HEK293 (cell line): ENCODE measurements around the gene STK32A.

Experiments used
- CTCF ChIA-PET: fragments of 350-600 bp; formaldehyde crosslinking; extraction: SDS; loops from one replicate; lab custom pipeline; 2021; ENCODE audit warnings: antibody characterized with exemption; lab: Yijun Ruan, JAX
- POLR2A ChIA-PET: fragments of 300-600 bp; formaldehyde crosslinking; extraction: SDS; loops from one replicate; lab custom pipeline; 2020; ENCODE audit warnings: antibody characterized with exemption, inconsistent platforms; lab: Yijun Ruan, JAX
- H3K27ac ChIP-seq: fragments of 200-500 bp; sonication (Bioruptor generic); 2 replicates; pipeline ENCODE4 v1.5.1; 2014; ENCODE audit warnings: low read depth, low read length, control low read depth, inconsistent platforms; ENCODE audit errors: extremely low read depth
- H3K36me3 ChIP-seq, 2 experiments: fragments of 200-500 bp in 1 of 2; sonication (Bioruptor generic) in 1 of 2; 1 replicate in 1 of 2; 2 replicates in 1 of 2; pipeline ENCODE4 v1.5.1; 2014 to 2017; ENCODE audit warnings: inconsistent platforms in 2 of 2, low read length in 2 of 2; ENCODE audit not compliant: control insufficient read depth in 2 of 2, insufficient read depth in 1 of 2
- H3K4me1 ChIP-seq: fragments of 200-500 bp; sonication (Bioruptor generic); 2 replicates; pipeline ENCODE4 v1.5.1; 2014; ENCODE audit warnings: mild to moderate bottlenecking, low read length, inconsistent platforms; ENCODE audit not compliant: control insufficient read depth, insufficient read depth
- H3K4me3 ChIP-seq: 2 replicates; pipeline ENCODE4 v1.5.1; 2011; ENCODE audit warnings: low read depth, mild to moderate bottlenecking, control low read depth, low read length, moderate library complexity
- H3K9me3 ChIP-seq: fragments of 200-500 bp; sonication (Bioruptor generic); 2 replicates; pipeline ENCODE4 v1.5.1; 2014; ENCODE audit warnings: low read depth, low read length, inconsistent platforms; ENCODE audit not compliant: control insufficient read depth, insufficient read depth
- KLF9 ChIP-seq: fragments of 450-650 bp; formaldehyde crosslinking; IDR thresholded peaks from 2 replicates; pipeline ENCODE4 v1.5.1; 2016; ENCODE audit warnings: missing biosample characterization, missing genetic modification characterization, low read depth
- MYNN ChIP-seq: fragments of 450-650 bp; formaldehyde crosslinking; IDR thresholded peaks from 2 replicates; pipeline ENCODE4 v1.5.1; 2016; ENCODE audit warnings: missing biosample characterization, missing genetic modification characterization, borderline replicate concordance
- ZNF10 ChIP-seq: fragments of 450-650 bp; formaldehyde crosslinking; IDR thresholded peaks from 2 replicates; pipeline ENCODE4 v1.5.1; 2017; ENCODE audit warnings: missing biosample characterization, missing genetic modification characterization
- ZNF24 ChIP-seq: fragments of 450-650 bp; formaldehyde crosslinking; IDR thresholded peaks from 2 replicates; pipeline ENCODE4 v1.5.1; 2016; ENCODE audit warnings: missing biosample characterization, missing genetic modification characterization
- ZNF37A ChIP-seq: fragments of 450-650 bp; IDR thresholded peaks from 2 replicates; pipeline ENCODE4 v1.5.1; 2018; ENCODE audit warnings: missing biosample characterization, missing genetic modification characterization
- ZNF394 ChIP-seq: fragments of 450-650 bp; formaldehyde crosslinking; IDR thresholded peaks from 2 replicates; pipeline ENCODE4 v1.5.1; 2016; ENCODE audit warnings: missing biosample characterization, missing genetic modification characterization, mild to moderate bottlenecking, moderate library complexity, borderline replicate concordance
- ZNF423 ChIP-seq: fragments of 450-650 bp; formaldehyde crosslinking; IDR thresholded peaks from 2 replicates; pipeline ENCODE4 v1.5.1; 2016; ENCODE audit warnings: missing biosample characterization, missing genetic modification characterization
- ZNF473 ChIP-seq: fragments of 450-650 bp; formaldehyde crosslinking; IDR thresholded peaks from 2 replicates; pipeline ENCODE4 v1.5.1; 2017; ENCODE audit warnings: missing biosample characterization, missing genetic modification characterization
- ZNF521 ChIP-seq: fragments of 450-650 bp; formaldehyde crosslinking; IDR thresholded peaks from 2 replicates; pipeline ENCODE4 v1.5.1; 2017; ENCODE audit warnings: missing biosample characterization, mild to moderate bottlenecking, missing genetic modification characterization
- ZNF660 ChIP-seq: fragments of 450-650 bp; IDR thresholded peaks from 2 replicates; pipeline ENCODE4 v1.5.1; 2018; ENCODE audit warnings: missing biosample characterization, mild to moderate bottlenecking, missing genetic modification characterization
- ZSCAN30 ChIP-seq: fragments of 450-650 bp; IDR thresholded peaks from 2 replicates; pipeline ENCODE4 v1.5.1; 2018; ENCODE audit warnings: missing biosample characterization, mild to moderate bottlenecking, missing genetic modification characterization, moderate library complexity
- TF ChIP-seq, protein P1 (sequence below): fragments of 450-650 bp; formaldehyde crosslinking; IDR thresholded peaks from 2 replicates; pipeline ENCODE4 v1.5.1; 2016; ENCODE audit warnings: missing biosample characterization, missing genetic modification characterization
- TF ChIP-seq, protein P2 (sequence below): fragments of 450-650 bp; formaldehyde crosslinking; IDR thresholded peaks from 2 replicates; pipeline ENCODE4 v1.5.1; 2016; ENCODE audit warnings: missing biosample characterization, missing genetic modification characterization
- TF ChIP-seq, protein P3 (sequence below): fragments of 450-650 bp; formaldehyde crosslinking; IDR thresholded peaks from 2 replicates; pipeline ENCODE4 v1.5.1; 2016; ENCODE audit warnings: missing biosample characterization, missing genetic modification characterization
- TF ChIP-seq, protein P4 (sequence below): IDR thresholded peaks from 2 replicates; pipeline ENCODE4 v1.6.1; 2011; ENCODE audit warnings: mild to moderate bottlenecking, low read depth, low read length, borderline replicate concordance
- TF ChIP-seq, protein P5 (sequence below): fragments of 450-650 bp; formaldehyde crosslinking; conservative IDR thresholded peaks from 2 replicates; pipeline ENCODE4 v1.5.1; 2016; ENCODE audit warnings: low read depth, missing biosample characterization, missing genetic modification characterization
- TF ChIP-seq, protein P6 (sequence below): fragments of 450-650 bp; formaldehyde crosslinking; IDR thresholded peaks from 2 replicates; pipeline ENCODE4 v1.5.1; 2017; ENCODE audit warnings: missing biosample characterization, mild to moderate bottlenecking, missing genetic modification characterization, moderate library complexity
- TF ChIP-seq, protein P7 (sequence below): fragments of 450-650 bp; formaldehyde crosslinking; IDR thresholded peaks from 2 replicates; pipeline ENCODE4 v1.5.1; 2016; ENCODE audit warnings: missing biosample characterization, missing genetic modification characterization
- TF ChIP-seq, protein P8 (sequence below): fragments of 450-650 bp; formaldehyde crosslinking; IDR thresholded peaks from 2 replicates; pipeline ENCODE4 v1.5.1; 2016; ENCODE audit warnings: missing biosample characterization, missing genetic modification characterization

STK32A gene

DNA sequence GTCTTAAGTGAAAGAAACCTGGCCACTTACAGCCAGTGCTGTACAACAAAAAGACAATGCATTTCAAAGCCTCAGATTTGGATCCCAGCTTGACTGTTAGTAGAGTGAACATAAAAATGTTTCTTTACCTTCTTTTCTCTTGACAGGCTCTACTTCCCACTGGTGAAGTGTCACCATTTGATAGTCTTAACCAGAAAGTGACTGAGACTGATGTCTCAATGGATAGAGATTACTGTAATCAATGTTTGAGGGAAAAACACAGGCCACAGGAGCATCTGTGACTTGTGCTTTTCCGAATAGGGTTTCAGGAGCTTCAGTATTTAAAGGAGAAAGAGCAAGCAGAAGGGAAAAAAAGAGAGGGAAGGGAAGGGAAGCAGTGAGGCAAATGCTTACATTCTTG is 41.7 kb upstream of the STK32A start (continued):
- TF ChIP-seq, protein P1, sequence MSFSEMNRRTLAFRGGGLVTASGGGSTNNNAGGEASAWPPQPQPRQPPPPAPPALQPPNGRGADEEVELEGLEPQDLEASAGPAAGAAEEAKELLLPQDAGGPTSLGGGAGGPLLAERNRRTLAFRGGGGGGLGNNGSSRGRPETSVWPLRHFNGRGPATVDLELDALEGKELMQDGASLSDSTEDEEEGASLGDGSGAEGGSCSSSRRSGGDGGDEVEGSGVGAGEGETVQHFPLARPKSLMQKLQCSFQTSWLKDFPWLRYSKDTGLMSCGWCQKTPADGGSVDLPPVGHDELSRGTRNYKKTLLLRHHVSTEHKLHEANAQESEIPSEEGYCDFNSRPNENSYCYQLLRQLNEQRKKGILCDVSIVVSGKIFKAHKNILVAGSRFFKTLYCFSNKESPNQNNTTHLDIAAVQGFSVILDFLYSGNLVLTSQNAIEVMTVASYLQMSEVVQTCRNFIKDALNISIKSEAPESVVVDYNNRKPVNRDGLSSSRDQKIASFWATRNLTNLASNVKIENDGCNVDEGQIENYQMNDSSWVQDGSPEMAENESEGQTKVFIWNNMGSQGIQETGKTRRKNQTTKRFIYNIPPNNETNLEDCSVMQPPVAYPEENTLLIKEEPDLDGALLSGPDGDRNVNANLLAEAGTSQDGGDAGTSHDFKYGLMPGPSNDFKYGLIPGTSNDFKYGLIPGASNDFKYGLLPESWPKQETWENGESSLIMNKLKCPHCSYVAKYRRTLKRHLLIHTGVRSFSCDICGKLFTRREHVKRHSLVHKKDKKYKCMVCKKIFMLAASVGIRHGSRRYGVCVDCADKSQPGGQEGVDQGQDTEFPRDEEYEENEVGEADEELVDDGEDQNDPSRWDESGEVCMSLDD (tag by site-specific recombination): no peak
- TF ChIP-seq, protein P2, sequence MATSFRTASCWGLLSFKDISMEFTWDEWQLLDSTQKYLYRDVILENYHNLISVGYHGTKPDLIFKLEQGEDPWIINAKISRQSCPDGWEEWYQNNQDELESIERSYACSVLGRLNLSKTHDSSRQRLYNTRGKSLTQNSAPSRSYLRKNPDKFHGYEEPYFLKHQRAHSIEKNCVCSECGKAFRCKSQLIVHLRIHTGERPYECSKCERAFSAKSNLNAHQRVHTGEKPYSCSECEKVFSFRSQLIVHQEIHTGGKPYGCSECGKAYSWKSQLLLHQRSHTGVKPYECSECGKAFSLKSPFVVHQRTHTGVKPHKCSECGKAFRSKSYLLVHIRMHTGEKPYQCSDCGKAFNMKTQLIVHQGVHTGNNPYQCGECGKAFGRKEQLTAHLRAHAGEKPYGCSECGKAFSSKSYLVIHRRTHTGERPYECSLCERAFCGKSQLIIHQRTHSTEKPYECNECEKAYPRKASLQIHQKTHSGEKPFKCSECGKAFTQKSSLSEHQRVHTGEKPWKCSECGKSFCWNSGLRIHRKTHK (tag by site-specific recombination): no peak
- TF ChIP-seq, protein P3, sequence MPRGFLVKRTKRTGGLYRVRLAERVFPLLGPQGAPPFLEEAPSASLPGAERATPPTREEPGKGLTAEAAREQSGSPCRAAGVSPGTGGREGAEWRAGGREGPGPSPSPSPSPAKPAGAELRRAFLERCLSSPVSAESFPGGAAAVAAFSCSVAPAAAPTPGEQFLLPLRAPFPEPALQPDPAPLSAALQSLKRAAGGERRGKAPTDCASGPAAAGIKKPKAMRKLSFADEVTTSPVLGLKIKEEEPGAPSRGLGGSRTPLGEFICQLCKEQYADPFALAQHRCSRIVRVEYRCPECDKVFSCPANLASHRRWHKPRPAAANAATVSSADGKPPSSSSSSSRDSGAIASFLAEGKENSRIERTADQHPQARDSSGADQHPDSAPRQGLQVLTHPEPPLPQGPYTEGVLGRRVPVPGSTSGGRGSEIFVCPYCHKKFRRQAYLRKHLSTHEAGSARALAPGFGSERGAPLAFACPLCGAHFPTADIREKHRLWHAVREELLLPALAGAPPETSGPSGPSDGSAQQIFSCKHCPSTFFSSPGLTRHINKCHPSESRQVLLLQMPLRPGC (tag by site-specific recombination): no peak
- TF ChIP-seq MYNN (tag by site-specific recombination): no peak
- no peak for TF ChIP-seq ZNF24
- TF ChIP-seq ZNF660 (tag by site-specific recombination): no peak
- TF ChIP-seq, all 188 proteins: peak for 0

DNA sequence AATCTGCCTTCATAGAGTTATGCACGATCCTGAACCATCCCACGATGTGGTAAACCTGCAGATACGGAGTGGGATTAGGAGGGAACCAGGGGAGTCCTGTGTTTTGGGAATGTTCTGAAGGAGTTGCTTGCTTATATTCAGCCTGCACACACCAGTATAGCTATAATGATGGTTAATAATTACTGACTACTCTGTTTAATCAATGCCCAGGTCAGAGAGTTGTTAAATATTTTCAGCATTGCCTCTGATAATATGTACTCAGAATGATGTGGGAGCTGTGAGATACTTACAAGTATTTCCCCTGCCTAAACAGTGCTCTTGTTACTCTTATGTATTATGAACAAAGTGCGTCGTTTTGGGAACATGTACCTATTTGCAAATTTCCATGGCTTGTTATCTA is 34.8 kb upstream of the STK32A start:
- Histone ChIP-seq H3K9me3 (no peaks in the 10 kb centered on the region), H3K4me1 (no peaks in the 10 kb centered on the region), H3K4me3 (no peak overlapping the region), H3K27ac (no peak overlapping the region), H3K36me3 (no peaks in the 10 kb centered on the region)
- TF ChIP-seq ZNF394 (no peak), ZNF423 (tag by site-specific recombination) (no peak), ZNF521 (tag by site-specific recombination) (no peak), ZNF37A (tag by site-specific recombination) (no peak)
- TF ChIP-seq, protein P4, sequence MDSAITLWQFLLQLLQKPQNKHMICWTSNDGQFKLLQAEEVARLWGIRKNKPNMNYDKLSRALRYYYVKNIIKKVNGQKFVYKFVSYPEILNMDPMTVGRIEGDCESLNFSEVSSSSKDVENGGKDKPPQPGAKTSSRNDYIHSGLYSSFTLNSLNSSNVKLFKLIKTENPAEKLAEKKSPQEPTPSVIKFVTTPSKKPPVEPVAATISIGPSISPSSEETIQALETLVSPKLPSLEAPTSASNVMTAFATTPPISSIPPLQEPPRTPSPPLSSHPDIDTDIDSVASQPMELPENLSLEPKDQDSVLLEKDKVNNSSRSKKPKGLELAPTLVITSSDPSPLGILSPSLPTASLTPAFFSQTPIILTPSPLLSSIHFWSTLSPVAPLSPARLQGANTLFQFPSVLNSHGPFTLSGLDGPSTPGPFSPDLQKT: no peak
- ChIA-PET POLR2A (no interaction called here), CTCF (interaction anchor here (1.1 kb wide), 1 partner anchor 11 kb away, joined by 4 read pairs; no protein-coding TSS in a partner anchor)

DNA sequence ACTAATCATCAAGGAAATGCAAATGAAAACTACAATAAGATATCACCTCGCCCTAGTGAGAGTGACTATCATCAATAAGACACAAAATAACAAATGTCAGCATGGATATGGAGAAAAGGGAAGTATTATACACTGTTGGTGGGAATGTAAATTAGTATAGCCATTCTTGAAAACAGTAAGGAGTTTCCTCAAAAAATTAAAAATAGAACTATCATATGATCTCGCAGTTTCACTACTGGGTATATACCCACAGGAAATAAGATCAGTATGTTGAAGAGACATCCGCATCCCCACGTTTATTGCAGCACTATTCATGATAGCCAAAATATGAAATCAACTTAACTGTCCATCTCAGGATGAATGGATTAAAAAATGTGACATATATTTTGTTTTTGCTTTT is 31.6 kb upstream of the STK32A start:
- CTCF ChIA-PET: no interaction called here
- TF ChIP-seq, protein P5, sequence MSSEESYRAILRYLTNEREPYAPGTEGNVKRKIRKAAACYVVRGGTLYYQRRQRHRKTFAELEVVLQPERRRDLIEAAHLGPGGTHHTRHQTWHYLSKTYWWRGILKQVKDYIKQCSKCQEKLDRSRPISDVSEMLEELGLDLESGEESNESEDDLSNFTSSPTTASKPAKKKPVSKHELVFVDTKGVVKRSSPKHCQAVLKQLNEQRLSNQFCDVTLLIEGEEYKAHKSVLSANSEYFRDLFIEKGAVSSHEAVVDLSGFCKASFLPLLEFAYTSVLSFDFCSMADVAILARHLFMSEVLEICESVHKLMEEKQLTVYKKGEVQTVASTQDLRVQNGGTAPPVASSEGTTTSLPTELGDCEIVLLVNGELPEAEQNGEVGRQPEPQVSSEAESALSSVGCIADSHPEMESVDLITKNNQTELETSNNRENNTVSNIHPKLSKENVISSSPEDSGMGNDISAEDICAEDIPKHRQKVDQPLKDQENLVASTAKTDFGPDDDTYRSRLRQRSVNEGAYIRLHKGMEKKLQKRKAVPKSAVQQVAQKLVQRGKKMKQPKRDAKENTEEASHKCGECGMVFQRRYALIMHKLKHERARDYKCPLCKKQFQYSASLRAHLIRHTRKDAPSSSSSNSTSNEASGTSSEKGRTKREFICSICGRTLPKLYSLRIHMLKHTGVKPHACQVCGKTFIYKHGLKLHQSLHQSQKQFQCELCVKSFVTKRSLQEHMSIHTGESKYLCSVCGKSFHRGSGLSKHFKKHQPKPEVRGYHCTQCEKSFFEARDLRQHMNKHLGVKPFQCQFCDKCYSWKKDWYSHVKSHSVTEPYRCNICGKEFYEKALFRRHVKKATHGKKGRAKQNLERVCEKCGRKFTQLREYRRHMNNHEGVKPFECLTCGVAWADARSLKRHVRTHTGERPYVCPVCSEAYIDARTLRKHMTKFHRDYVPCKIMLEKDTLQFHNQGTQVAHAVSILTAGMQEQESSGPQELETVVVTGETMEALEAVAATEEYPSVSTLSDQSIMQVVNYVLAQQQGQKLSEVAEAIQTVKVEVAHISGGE (tag by site-specific recombination): no peak
- TF ChIP-seq ZNF473 (tag by site-specific recombination): no peak
- TF ChIP-seq ZSCAN30 (tag by site-specific recombination): no peak
- no peak for TF ChIP-seq ZNF10 (tag by site-specific recombination)
- no peak for TF ChIP-seq KLF9 (tag by site-specific recombination)
- TF ChIP-seq, protein P6, sequence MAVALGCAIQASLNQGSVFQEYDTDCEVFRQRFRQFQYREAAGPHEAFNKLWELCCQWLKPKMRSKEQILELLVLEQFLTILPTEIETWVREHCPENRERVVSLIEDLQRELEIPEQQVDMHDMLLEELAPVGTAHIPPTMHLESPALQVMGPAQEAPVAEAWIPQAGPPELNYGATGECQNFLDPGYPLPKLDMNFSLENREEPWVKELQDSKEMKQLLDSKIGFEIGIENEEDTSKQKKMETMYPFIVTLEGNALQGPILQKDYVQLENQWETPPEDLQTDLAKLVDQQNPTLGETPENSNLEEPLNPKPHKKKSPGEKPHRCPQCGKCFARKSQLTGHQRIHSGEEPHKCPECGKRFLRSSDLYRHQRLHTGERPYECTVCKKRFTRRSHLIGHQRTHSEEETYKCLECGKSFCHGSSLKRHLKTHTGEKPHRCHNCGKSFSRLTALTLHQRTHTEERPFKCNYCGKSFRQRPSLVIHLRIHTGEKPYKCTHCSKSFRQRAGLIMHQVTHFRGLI: no peak
- TF ChIP-seq, protein P7, sequence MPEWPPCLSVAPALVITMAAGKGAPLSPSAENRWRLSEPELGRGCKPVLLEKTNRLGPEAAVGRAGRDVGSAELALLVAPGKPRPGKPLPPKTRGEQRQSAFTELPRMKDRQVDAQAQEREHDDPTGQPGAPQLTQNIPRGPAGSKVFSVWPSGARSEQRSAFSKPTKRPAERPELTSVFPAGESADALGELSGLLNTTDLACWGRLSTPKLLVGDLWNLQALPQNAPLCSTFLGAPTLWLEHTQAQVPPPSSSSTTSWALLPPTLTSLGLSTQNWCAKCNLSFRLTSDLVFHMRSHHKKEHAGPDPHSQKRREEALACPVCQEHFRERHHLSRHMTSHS: no peak
- TF ChIP-seq, protein P8, sequence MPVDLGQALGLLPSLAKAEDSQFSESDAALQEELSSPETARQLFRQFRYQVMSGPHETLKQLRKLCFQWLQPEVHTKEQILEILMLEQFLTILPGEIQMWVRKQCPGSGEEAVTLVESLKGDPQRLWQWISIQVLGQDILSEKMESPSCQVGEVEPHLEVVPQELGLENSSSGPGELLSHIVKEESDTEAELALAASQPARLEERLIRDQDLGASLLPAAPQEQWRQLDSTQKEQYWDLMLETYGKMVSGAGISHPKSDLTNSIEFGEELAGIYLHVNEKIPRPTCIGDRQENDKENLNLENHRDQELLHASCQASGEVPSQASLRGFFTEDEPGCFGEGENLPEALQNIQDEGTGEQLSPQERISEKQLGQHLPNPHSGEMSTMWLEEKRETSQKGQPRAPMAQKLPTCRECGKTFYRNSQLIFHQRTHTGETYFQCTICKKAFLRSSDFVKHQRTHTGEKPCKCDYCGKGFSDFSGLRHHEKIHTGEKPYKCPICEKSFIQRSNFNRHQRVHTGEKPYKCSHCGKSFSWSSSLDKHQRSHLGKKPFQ: no peak

More for the DNA sequence above, 31.6 kb upstream of the STK32A start:
- no peaks in the 10 kb centered on the region for H3K4me1 ChIP-seq
- no peaks in the 10 kb centered on the region for H3K9me3 ChIP-seq
- H3K36me3 ChIP-seq: no peaks in the 10 kb centered on the region
- H3K4me3 ChIP-seq: no peak overlapping the region
- POLR2A ChIA-PET: no interaction called here
- H3K27ac ChIP-seq: no peak overlapping the region
